Endodermal cell (in vitro differentiated cells): ENCODE data around the gene CLEC16A. TPM values are rescaled to one million over a fixed set of nuclear protein-coding genes. Genes with fewer than 3 reads are reported as not detected.

Experiments used
- DNase-seq: peaks from one replicate; pipeline ENCODE4 v3.0.0-alpha.2; 2017
- H3K27ac ChIP-seq: 2 replicates; pipeline ENCODE4 v1.5.1; 2013; ENCODE audit warnings: mild to moderate bottlenecking, low read depth, low read length, moderate library complexity
- H3K27me3 ChIP-seq: 2 replicates; pipeline ENCODE4 v1.6.1; 2013; ENCODE audit warnings: mild to moderate bottlenecking, low read length, moderate library complexity; ENCODE audit not compliant: insufficient read depth, control insufficient read depth, poor library complexity, severe bottlenecking
- H3K36me3 ChIP-seq: 2 replicates; pipeline ENCODE4 v1.7.0; 2013; ENCODE audit warnings: mild to moderate bottlenecking, low read length, moderate library complexity; ENCODE audit not compliant: control insufficient read depth, insufficient read depth
- H3K4me1 ChIP-seq: one replicate; pipeline ENCODE4 v1.7.0; 2013; ENCODE audit warnings: low read length; ENCODE audit not compliant: control insufficient read depth, insufficient read depth
- H3K4me3 ChIP-seq: 2 replicates; pipeline ENCODE4 v1.5.1; 2013; ENCODE audit warnings: mild to moderate bottlenecking, low read length, moderate library complexity
- H3K9ac ChIP-seq: 2 replicates; pipeline ENCODE4 v1.6.1; 2013; ENCODE audit warnings: mild to moderate bottlenecking, low read length, moderate library complexity; ENCODE audit not compliant: poor library complexity, severe bottlenecking; ENCODE audit errors: extremely low read depth
- H3K9me3 ChIP-seq: 2 replicates; pipeline ENCODE4 v1.6.1; 2013; ENCODE audit warnings: mild to moderate bottlenecking, low read length, moderate library complexity; ENCODE audit not compliant: control insufficient read depth
- H3K27ac Mint-ChIP-seq: 2 replicates; pipeline ENCODE4 v1.8.0; 2020; ENCODE audit warnings: mixed read lengths
- H3K27me3 Mint-ChIP-seq: 2 replicates; pipeline ENCODE4 v1.8.0; 2021; ENCODE audit warnings: mild to moderate bottlenecking, mixed read lengths; ENCODE audit not compliant: insufficient read depth
- H3K36me3 Mint-ChIP-seq: 2 replicates; pipeline ENCODE4 v1.8.0; 2020; ENCODE audit warnings: low read depth, mixed read lengths
- H3K4me1 Mint-ChIP-seq: 2 replicates; pipeline ENCODE4 v1.8.0; 2020; ENCODE audit warnings: mixed read lengths
- H3K4me3 Mint-ChIP-seq: 2 replicates; pipeline ENCODE4 v1.8.0; 2020; ENCODE audit warnings: mild to moderate bottlenecking, moderate library complexity, mixed read lengths
- H3K9me3 Mint-ChIP-seq: 2 replicates; pipeline ENCODE4 v1.8.0; 2020; ENCODE audit warnings: mild to moderate bottlenecking, mixed read lengths
- WGBS, 2 experiments: methylation state at CpG; one replicate each; pipeline versions ENCODE4 v1.1.5 to v1.1.7; 2013; ENCODE audit warnings: missing lambda C conversion rate in 2 of 2, mixed read lengths in 1 of 2; ENCODE audit not compliant: insufficient coverage in 1 of 2, insufficient read length in 1 of 2; 5-methylcytosine and 5-hydroxymethylcytosine counted together
- total RNA-seq, 2 donors: library from RNA; stranded (reverse); fragmentation: NEBNext Ultra II Directional in 1 of 2; extraction: Animal tissue kit (Norgen Biotek cat#: 25700) in 1 of 2; gene quantifications; 2 replicates in 1 of 2; 3 replicates in 1 of 2; pipeline ENCODE4 v1.2.1, GENCODE V29; 2021
- TF ChIP-seq, protein P1 (sequence below): fragments of 200-600 bp; sonication (generic); conservative IDR thresholded peaks from 2 replicates; pipeline ENCODE4 v1.5.0; 2021; ENCODE audit warnings: antibody characterized with exemption, mild to moderate bottlenecking

Gene CLEC16A
- total RNA-seq, 2 donors from 2014 or later: 19.5 to 28.3 TPM

DNA sequence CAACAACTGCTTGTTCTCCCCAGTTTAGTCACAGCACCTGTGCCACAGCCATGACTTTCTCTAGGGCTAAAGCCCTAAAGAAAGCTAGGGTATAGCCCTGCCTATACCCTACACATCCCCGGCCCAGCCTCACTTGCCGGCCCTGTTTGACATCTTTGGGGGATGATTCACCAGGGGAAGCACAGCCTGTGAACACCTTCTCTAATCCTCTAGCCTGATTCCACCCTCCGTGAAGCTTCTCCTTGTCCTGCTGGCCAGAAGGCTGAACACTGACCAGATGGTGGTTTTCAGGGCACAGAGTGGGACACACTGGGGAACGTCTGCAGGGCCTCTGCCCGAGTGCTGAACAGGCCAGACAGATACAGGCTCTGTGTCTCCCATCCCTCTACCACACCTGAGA is 6.0 kb downstream of the CLEC16A start:
- Mint-ChIP-seq H3K27ac (peak overlapping the region; percentile 86), H3K36me3 (no peaks in the 10 kb centered on the region), H3K4me1 (peaks cover 78% of the 10 kb centered on the region), H3K27me3 (no peaks in the 10 kb centered on the region), H3K4me3 (no peak overlapping the region), H3K9me3 (no peaks in the 10 kb centered on the region)
- Histone ChIP-seq H3K4me1 (peaks cover 46% of the 10 kb centered on the region), H3K27me3 (no peaks in the 10 kb centered on the region), H3K36me3 (no peaks in the 10 kb centered on the region), H3K27ac (no peak overlapping the region), H3K9me3 (no peaks in the 10 kb centered on the region), H3K9ac (no peak overlapping the region), H3K4me3 (no peak overlapping the region)
- TF ChIP-seq, protein P1, sequence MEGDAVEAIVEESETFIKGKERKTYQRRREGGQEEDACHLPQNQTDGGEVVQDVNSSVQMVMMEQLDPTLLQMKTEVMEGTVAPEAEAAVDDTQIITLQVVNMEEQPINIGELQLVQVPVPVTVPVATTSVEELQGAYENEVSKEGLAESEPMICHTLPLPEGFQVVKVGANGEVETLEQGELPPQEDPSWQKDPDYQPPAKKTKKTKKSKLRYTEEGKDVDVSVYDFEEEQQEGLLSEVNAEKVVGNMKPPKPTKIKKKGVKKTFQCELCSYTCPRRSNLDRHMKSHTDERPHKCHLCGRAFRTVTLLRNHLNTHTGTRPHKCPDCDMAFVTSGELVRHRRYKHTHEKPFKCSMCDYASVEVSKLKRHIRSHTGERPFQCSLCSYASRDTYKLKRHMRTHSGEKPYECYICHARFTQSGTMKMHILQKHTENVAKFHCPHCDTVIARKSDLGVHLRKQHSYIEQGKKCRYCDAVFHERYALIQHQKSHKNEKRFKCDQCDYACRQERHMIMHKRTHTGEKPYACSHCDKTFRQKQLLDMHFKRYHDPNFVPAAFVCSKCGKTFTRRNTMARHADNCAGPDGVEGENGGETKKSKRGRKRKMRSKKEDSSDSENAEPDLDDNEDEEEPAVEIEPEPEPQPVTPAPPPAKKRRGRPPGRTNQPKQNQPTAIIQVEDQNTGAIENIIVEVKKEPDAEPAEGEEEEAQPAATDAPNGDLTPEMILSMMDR: no peak
- whole genome bisulfite sequencing, 2 experiments: 69% methylated on average over 5 of the region's 5 CpGs; no CpG with 5 or more reads in 1 of the 2 experiments
- DNase-seq: peak; percentile 62

GRCh38 chr16:10951026-10951425 is 6.7 kb downstream of the CLEC16A start:
- 68 to 79% methylated on average over 4 of the region's 4 CpGs for WGBS, 2 experiments
- H3K27me3 ChIP-seq: no peaks in the 10 kb centered on the region
- Mint-ChIP-seq H3K9me3 (no peaks in the 10 kb centered on the region), H3K4me3 (no peak overlapping the region), H3K4me1 (peaks cover 73% of the 10 kb centered on the region), H3K27ac (peak overlapping the region; percentile 79), H3K36me3 (no peaks in the 10 kb centered on the region), H3K27me3 (no peaks in the 10 kb centered on the region)
- no peaks in the 10 kb centered on the region for H3K9me3 ChIP-seq
- H3K36me3 ChIP-seq: no peaks in the 10 kb centered on the region
- H3K4me1 ChIP-seq: peaks cover 46% of the 10 kb centered on the region
- no peak for DNase-seq
- no peak overlapping the region for H3K4me3 ChIP-seq
- H3K27ac ChIP-seq: no peak overlapping the region
- H3K9ac ChIP-seq: no peak overlapping the region
- TF ChIP-seq, protein P1: no peak

DNA sequence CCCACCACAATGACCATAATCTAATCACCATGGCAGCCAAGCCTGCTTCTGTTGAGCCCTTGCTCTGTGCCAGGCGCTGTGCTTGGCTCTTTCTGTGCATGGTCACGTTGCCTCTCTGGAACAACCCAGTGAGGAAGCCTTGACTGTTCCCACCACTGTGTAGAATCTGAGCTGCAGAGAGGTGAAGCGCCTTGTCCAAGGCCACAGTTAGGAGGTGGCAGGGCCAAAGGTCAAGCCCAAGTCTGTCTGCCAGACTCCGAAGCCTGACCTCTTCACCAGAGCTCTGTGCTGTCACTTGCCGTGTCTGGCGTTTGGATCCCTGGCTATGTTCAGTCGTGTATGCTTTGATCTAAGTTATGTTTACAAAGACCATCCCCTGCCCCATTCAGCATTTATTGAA is 10.5 kb downstream of the CLEC16A start:
- no peak overlapping the region for H3K27ac ChIP-seq
- peaks cover 22% of the 10 kb centered on the region for H3K4me1 ChIP-seq
- Mint-ChIP-seq H3K27me3 (no peaks in the 10 kb centered on the region), H3K27ac (peak overlapping the region; percentile 40), H3K9me3 (no peaks in the 10 kb centered on the region), H3K36me3 (peaks cover 9% of the 10 kb centered on the region), H3K4me1 (peaks cover 41% of the 10 kb centered on the region), H3K4me3 (no peak overlapping the region)
- no peaks in the 10 kb centered on the region for H3K9me3 ChIP-seq
- DNase-seq: no peak
- 83 to 94% methylated on average over 7 of the region's 7 CpGs for WGBS, 2 experiments
- TF ChIP-seq, protein P1: no peak
- no peaks in the 10 kb centered on the region for H3K27me3 ChIP-seq
- no peak overlapping the region for H3K4me3 ChIP-seq
- no peak overlapping the region for H3K9ac ChIP-seq
- peaks cover 14% of the 10 kb centered on the region for H3K36me3 ChIP-seq
